HG02571 (cell line): ENCODE results near the gene MAPK12.

Experiments used
- ATAC-seq: cut with Tn5 transposase; IDR thresholded peaks from one replicate; pipeline ENCODE4 v1.9.1; 2021; ENCODE audit warnings: mild to moderate bottlenecking, moderate library complexity; ENCODE audit not compliant: unreplicated experiment

MAPK12 gene

DNA sequence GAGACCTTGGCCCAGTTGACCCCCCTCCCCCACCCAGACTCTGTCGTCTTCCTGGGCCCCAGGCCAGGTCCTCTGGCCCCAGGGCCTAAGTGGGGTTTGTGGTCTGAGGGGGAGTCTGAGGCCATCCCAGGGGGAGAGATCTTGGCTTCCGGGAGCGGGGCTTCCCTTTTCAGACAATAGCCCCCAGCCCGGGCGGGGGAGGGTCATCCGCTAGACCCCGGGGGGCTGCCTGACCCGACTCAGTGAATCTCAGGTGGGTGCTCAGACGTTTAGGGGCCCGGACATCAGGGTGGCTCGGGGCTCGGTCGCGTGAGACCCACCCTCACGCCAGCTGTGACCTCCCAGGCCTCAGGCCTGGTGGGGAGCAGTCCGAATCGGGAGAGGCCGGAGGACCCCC lies 8.1 kb upstream of the MAPK12 start:
- no peak for ATAC-seq

DNA sequence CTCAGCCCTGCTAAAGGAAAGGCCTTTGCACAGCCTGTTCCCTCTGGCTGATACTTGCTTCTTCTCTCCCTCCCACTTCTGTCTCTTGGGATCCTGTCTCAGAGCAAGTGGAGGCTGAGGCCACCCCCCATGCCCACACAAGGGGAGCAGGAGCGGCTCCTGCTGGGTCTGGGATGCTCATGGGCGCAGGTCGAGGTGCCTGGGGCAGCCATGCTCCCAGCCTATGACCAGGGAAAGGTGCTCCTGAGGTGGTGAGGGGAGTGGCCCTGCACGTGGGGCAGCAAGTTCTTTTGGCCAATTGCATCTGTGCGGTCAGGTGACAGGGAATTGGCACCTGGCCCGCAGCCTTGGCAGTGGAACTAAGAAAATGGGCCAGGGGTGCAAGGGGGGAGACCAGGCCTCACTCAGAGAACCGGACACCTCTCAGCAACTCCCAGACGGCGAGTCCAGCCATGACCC lies 7.2 kb upstream of the MAPK12 start:
- no peak for ATAC-seq

DNA sequence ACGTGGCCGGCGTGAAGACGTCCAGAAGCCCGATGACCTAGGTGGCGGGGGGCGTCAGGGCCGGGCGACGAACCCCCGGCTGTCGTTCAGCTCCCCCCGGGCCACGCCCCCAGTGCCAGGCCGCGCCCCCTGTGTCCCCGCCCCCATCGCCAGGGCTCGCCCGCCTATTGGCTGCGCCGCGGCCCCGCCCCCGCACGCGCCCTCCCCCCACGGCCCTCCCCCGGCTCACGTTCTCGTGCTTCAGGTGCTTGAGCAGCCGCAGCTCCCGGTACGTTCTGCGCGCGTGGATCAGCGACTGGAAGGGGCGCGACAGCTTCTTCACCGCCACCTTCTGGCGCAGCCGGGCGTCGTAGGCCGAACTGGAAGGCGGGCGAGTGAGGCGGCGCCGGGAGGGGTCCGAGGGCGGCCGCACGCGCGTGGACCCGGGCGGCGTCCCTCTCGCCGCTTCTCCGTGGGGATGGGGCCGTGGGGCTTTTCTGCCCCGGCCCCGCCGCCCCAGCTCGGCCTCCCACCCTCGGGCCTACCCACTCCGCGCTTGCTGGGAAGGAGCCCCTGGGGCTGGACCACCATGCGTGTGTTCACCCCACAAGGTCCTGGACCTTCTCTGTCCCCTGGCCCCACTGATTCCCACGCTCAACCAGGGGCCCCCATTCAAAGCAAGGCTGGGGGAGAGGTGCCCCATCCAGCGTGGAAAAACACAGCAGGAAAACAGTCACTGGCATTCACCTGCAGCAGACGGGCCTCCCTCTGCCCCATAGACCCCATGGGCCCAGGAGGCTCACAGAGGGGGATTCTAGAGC lies 6.3 kb upstream of the MAPK12 start:
- no peak for ATAC-seq

DNA sequence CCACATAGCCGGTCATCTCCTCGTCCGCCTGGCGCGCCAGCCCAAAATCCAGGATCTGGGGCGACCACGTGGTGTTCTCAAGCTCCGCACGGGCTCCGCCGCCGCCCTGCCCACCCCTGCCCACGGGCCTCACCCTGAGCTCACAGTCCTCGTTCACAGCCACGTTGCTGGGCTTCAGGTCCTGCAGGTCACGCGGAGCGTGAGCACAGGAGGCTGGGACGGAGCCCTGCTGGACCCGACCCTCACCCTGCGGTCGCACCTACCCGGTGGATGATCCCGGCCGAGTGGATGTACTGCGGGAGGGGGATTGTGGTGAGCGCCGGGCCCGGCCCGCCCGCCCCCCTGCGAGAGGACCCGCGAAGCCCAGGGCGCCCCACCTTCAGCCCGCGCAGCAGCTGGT lies 5.5 kb upstream of the MAPK12 start:
- no peak for ATAC-seq

DNA sequence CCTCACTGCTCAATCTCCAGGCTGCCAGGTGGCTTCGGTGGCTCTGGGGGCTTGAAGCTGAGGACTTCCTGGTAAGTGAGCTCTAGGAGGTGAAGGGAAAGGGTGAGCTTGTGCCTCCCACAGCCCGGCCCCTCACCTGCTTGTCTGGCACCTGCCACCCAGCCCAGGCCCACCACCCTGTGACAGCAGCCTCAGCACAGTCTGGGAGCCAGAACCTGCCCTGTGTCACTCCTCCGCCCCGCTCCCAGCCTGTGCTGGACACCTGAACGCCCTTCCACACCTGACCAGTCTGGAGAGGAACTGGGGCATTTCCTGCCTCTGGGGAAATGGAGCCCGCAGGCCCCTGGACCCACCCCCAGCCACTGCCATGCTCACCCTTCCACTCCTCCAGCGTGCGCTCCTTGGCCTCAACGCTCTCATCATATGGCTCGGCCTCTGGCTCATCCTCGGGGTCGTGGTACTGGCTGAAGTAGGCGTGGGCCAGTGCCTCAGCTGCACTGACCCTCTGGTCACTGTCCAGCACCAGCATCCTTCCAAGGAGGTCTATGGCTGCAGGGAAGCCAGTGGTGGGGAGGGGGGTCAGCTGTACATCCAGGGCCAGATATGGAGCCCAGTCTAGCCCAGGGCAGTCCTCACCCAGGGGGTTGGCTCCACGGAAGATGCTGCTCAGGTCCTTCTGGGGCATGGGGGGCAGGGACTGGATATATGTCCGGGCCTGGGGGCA lies 3.6 kb upstream of the MAPK12 start:
- no peak for ATAC-seq

DNA sequence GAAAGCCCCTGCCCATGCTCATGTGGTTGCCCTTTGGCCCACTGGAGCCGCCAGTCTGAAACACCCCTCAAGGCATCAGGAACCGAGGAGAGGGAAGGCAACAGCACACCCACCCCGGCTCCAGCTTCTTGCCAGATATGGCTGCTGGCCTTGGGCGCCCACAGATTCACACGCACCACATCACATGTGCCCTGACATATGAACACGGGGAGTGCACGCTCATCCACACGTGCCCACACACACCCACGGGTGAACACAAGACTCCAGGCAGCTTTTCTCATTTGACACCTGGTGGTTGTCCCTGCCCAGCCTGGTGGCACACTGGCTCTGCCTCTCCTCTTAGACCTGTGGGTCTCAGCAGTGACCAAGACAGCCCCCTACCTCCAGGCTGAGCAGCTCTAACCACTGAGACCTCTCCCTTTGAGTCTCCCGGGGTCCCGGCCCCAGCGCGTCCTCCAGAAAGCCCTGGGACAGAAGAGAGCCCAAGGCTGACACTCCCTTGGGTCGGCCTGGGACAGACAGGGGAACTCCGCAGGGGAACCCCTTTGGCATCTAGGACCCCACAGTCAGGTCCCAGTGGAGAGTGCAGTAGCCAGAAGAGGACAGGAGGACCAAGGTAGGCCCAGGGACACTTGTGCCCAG lies 2.7 kb upstream of the MAPK12 start:
- ATAC-seq, result no peak

DNA sequence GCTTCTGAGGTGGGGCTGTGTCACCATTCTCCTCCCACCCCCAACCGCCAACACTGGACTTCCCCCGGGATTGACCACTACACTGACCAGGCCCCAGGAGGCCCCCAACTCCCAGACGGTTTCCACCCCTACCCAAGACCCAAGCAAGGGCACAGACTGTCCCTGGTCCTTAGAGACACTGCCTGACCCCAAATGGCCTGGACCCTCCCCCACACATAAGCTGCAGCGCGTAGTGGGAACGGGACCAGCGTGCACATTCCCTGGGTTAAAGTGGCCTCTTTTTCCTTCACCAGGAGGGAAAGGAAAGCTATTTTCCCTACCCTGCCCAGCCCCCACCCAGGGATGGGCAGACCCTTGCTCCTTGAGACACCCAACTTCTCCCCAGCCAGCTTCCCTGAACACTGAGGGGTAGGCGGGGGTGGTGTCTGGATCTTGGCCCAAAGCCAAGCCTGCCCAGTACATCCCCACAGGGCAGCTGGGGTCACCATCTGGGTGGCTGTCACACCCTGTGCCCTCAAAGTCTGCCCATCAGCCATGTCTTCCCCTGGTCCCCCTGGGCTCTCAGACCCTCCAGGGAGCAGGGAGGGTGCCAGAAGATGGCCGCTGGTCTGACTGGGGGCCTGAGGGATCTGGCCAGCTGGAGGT lies 1.6 kb upstream of the MAPK12 start:
- ATAC-seq, result no peak

DNA sequence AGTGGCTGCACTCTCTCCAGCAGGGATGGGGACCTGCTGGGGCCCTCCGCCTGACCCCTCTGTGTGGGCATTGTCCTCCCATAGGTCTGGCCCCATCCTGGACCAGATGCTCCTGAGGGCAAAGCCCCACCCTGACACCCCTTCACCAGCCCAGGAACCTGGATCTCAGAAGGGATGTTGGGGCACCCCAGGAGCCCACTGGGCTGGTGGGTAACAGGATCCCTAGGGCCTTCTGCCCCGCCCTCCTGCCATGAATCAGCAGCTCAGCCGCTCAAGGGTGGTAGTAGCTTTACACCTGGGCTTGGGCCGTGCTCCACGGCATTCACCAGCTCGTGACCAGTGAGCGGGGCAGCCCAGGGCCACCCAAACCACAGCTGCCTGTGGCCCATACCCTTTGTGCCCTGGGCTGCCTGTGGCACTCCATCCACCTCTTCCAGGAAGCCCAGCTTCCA lies 1.0 kb upstream of the MAPK12 start:
- ATAC-seq, result no peak

DNA sequence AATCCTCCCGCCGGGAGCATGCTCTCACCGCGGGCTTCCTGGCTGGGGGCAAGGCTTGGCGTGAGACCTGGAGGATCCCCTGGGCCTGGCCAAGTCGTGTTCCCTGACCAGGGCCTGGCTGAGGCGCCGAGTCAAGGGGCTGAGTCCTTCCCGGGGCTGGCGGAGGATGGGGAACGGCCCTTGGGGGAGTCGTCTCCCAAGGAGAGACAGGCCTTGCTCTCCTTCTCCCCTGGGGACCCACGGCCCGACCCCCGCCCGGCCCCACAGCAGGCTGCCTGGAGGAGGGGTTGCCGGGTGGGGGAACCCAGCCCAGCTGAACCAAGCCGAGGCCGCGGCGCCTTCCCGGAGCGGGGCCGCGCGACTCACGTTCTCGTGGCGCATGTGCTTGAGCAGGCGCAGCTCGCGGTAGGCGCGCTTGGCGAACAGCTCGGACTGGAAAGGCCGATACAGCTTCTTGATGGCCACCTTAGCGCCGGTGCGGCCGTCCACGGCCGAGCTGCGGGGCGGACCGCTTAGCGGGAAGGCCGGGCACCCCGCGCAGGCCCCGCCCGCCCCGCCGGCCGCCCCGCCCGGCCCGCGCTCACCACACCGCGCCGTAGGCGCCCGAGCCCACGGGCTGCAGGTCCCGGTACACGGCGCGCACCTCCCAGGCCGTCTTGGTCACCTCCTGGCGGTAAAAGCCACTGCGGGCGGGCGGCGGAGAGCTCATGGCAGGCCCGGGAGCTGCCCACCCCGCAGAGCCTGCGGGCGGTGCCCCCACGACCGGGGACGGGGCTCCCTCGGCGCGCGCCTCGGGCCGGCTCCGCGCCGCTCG lies 475 bp downstream of the MAPK12 start:
- ATAC-seq, result no peak

DNA sequence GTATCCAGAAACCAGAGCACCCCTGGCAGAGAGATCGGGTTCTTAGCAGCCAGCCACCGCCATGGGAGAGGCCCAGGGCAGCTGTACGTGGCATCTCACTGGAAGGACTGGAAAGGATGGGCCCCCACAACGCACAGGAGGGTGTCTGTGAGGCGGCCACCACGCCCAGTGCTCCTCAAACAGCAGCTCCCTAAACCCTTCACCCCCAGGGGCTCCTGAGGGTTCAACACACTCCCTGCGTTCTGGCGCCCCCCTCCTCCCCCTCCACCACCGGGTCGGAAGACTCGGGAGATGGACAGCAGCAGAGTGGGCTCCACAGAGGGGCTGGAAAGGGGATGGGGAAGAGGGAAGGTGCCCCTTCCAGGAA lies 1.1 kb downstream of the MAPK12 start:
- no peak for ATAC-seq

DNA sequence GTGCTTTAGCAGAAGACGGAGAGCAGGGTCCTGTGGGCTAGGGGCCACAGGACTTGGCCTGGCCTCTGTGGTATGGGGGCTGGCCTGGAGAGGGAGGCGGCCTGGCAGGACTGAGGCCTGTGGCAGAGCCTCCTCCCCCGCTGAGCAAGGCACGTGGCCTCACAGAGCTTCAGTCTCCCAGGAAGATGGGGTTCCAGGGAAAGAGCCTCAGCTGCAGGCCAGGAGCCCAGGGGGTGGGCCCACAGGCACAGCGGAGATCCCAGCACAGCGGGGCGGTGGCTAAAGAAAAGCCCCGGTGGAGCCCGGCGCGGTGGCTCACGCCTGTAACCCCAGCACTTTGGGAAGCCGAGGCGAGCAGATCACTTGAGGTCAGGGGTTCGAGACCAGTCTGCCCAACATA lies 2.2 kb downstream of the MAPK12 start:
- ATAC-seq, result no peak

DNA sequence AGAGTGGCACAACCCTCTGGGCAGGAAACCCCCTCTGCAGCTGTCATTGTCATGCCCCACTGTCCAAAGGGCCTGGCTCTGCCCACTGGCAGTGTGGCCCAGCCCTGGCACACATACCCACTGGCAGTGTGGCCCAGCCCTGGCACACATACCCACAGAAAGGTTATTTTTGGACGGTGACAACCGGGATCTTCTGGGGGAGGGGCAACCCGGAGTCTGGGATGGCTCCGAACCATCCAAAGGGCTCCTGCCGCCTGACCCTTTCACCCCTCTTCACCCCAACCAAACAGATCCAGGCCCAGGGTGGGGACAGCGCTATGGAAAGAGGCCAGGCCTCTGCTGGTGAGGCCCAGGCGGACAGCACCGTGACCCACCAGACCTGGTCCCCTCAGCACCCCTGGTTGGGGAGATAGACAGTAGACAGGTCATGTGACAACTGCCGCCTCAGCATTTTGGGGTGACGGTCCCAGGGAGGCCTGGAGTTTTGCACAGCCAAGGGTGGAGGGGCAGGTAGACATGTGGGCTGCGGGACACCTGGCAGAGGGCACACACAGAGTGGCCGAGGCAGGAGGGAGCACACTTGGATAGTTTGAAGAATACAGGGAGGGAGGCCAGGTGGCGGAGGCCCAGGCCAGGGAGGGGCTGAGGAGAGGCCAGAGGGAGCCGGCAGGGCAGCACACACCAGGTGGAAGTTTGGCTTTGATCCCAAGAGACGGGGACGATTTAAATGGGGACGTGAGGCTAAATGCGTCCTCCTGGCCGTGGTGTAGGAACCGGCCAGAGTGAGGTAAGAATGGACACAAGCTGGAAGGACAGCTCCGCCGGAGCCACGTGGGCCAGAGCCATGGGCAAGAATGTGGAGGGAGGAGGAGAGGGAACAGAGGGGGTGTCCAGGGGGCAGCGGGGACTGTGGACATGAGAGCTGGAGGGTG lies 2.9 kb downstream of the MAPK12 start:
- ATAC-seq, result no peak

DNA sequence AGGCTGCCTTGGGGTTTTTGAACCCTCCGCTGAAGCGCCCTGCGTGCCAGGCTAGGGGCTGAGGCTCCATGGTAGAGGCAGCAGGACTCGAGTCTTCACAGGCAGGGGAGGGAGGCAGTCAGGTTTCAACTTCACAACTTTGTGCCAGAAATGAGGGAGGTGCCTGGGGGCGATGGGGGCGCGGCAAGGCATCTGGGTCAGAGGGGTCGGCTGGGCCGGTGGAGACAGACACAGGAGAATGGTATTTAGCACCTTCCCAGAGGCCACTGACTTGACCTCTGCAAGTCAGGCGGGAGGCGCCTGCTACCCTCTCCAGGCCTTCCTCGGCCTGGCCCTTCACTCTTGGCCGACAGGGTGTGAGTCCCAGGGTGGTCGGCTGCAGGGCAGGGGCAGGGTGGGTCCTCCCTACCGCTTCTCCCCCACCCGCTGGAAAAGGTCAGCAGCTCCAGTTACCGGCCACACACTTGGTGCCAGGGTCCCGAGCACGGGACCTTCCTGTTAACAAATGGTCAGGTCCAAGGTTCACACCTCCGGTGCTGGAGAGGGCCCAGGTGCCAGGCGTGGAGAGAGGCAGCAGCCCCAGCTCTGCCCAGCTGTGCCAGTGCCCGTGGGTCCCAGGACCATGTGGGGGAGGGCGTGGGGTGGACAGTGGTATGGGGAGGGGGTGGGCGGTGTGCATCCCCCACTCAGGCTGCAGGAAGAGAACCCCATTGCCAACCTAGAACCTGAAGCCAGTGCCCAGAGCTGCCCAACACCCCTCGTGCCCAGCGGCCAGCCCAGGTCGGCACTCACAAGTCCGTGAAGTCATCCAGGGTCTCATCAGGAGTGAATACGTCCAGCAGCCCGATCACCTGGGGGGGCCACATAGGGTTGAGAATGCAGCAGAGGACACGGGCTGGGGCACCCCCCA lies 3.8 kb downstream of the MAPK12 start:
- ATAC-seq, result no peak

DNA sequence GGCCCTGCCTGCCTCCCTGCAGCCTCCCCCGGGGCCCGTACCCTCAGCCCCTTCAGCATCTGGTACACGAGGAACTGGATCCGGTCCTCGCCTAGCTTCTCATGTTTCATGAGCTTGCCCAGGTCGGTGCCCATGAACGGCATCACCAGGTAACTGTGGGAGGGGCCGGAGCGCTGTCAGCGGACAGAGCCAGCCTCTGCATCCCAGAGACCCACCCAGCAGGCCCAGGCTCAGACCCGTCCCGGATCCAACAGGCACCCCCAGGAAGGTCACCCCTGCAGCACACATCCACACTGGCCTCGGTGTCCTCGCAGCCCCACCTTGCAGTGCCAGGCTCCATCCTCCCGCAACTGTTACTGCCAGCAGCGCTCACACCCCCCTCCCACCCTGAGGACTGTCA lies 4.4 kb downstream of the MAPK12 start:
- no peak for ATAC-seq

DNA sequence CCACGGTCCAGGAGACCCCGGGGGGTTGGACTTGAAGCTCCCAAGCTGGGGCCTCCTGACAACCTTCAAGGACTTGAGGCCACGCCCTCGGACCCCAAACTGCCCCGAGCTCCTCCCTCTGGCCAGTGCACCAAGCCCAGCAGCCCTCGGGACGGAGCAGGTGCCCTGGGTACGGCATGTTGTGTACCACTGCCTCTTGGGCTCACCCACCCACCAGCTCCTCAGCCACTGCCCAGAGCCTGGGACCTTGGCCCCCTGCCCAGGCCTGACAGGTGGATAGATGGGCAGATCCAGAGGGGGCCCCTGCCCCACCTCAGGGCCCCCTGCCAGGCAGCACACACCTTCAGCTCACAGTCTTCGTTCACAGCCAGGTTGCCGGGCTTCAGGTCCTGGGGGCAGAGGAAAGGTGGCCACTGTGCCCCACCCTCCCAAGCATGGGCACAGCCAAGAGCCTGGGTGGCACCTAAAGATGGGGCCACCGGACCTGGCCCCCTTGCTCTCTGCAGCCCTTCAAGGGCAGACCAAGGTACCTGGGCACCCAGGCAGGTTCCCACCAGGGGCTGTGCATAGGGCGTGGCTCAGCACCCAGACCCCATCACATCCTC lies 5.1 kb downstream of the MAPK12 start:
- no peak for ATAC-seq

DNA sequence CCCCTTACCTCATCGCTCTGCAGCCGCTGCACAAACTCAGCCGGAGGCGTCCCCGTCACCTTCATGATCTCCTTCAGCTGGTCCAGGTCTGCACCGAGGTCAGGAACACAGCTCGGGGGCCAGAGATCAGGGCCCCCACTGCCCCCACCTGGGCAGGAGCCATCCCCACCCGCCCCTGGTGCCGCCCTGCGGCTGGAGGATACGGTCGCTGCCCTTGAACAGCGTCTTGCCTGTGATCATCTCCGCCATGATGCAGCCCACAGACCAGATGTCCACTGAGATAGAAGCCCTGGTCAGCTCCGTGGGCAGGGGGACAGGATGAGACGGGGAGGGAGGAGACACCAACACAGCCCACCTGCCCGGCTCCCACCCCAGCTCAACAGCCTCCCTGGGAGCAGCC lies 5.9 kb downstream of the MAPK12 start:
- no peak for ATAC-seq

DNA sequence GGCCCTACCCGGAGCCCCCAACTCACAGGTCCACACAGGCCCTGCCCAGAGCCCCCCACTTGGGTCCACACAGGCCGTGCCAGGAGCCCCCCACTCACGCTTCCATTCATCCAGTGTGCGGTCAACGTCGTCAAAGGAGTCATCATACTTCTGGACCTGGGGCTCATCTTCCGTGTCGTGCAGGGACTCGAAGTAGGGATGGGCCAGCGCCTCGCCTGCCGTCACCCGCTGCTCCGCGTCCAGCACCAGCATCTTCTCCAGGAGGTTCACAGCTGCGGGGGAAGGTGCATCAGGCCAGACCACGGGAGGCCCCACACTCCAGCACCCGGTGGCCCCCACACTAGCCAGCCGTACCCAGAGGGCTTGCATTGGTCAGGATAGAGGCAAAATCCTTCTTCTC lies 6.4 kb downstream of the MAPK12 start:
- no peak for ATAC-seq

DNA sequence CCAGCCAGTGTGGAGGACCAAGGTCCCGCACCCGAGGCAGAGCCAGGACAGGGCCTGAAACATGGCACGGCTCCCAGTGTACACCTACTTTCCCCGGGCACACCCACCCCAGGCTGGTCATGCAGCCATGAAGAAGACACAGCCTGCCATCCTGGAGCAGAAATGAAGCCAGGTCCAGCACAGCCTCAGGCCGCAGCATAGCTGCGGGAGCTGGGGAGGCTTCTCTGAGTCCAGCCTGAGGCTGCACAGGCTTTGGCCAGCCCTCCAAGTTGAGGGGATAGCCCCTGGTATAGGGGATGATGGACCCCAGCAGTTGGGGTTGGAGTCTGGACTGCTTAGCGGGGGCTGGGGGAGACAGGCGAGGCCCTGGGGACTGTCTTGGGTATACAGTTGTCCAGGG lies 7.5 kb downstream of the MAPK12 start:
- ATAC-seq, result no peak
